Measurements from ENCODE around the gene UROC1.

UROC1 gene

GRCh38 chr3:126512916-126513650 is 4.5 kb downstream of the UROC1 start:
- TF ChIP-seq, protein P1, sequence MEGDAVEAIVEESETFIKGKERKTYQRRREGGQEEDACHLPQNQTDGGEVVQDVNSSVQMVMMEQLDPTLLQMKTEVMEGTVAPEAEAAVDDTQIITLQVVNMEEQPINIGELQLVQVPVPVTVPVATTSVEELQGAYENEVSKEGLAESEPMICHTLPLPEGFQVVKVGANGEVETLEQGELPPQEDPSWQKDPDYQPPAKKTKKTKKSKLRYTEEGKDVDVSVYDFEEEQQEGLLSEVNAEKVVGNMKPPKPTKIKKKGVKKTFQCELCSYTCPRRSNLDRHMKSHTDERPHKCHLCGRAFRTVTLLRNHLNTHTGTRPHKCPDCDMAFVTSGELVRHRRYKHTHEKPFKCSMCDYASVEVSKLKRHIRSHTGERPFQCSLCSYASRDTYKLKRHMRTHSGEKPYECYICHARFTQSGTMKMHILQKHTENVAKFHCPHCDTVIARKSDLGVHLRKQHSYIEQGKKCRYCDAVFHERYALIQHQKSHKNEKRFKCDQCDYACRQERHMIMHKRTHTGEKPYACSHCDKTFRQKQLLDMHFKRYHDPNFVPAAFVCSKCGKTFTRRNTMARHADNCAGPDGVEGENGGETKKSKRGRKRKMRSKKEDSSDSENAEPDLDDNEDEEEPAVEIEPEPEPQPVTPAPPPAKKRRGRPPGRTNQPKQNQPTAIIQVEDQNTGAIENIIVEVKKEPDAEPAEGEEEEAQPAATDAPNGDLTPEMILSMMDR (conservative IDR thresholded peaks at IDR 0.05; ENCODE audit: low read length): no peak
- TF ChIP-seq EZH2phosphoT487 (IDR thresholded peaks at IDR 0.05; ENCODE audit: borderline replicate concordance): no peak
- Histone ChIP-seq H3K9ac (ENCODE audit: low read depth, low read length, poor library complexity, severe bottlenecking) (no peak overlapping the region), H3K9me3 (ENCODE audit: insufficient read depth, low read depth, low read length) (no peaks in the 10 kb centered on the region), H4K20me1 (ENCODE audit: insufficient read depth, low read length, poor library complexity, severe bottlenecking) (no peaks in the 10 kb centered on the region), H2AFZ (ENCODE audit: low read length) (no peak overlapping the region), H3K4me2 (ENCODE audit: low read depth, low read length, poor library complexity, severe bottlenecking) (no peak overlapping the region), H3K27me3 (ENCODE audit: insufficient read depth, low read length, poor library complexity, severe bottlenecking) (no peaks in the 10 kb centered on the region), H3K4me1 (ENCODE audit: insufficient read depth, low read length, poor library complexity, severe bottlenecking) (peaks cover 16% of the 10 kb centered on the region), H3F3A (ENCODE audit: low read depth) (no peaks in the 10 kb centered on the region), H3K36me3 (ENCODE audit: insufficient read depth, low read length) (no peaks in the 10 kb centered on the region), H3K4me3 (ENCODE audit: low read length, poor library complexity, severe bottlenecking) (no peak overlapping the region), H3K9me2 (replicated peaks; ENCODE audit: low read depth, low read length) (no peaks in the 10 kb centered on the region), H3K79me2 (ENCODE audit: insufficient read depth, low read length) (no peaks in the 10 kb centered on the region)

- no peaks in the 10 kb centered on the region for H3K9me3 ChIP-seq (ENCODE audit: insufficient read depth, low read depth, low read length)
- no peak overlapping the region for H3K4me3 ChIP-seq (ENCODE audit: low read length, poor library complexity, severe bottlenecking)
- no peaks in the 10 kb centered on the region for H3K9me2 ChIP-seq (replicated peaks; ENCODE audit: low read depth, low read length)
- no peak for TF ChIP-seq EZH2phosphoT487 (IDR thresholded peaks at IDR 0.05; ENCODE audit: borderline replicate concordance)
- TF ChIP-seq, protein P1 (conservative IDR thresholded peaks at IDR 0.05; ENCODE audit: low read length): no peak
- no peaks in the 10 kb centered on the region for H3K36me3 ChIP-seq (ENCODE audit: insufficient read depth, low read length)
- no peak overlapping the region for H3K4me2 ChIP-seq (ENCODE audit: low read depth, low read length, poor library complexity, severe bottlenecking)
- peaks cover 14% of the 10 kb centered on the region for H3K4me1 ChIP-seq (ENCODE audit: insufficient read depth, low read length, poor library complexity, severe bottlenecking)
- H3F3A ChIP-seq (ENCODE audit: low read depth): no peaks in the 10 kb centered on the region
- no peaks in the 10 kb centered on the region for H3K79me2 ChIP-seq (ENCODE audit: insufficient read depth, low read length)
- H3K27me3 ChIP-seq (ENCODE audit: insufficient read depth, low read length, poor library complexity, severe bottlenecking): no peaks in the 10 kb centered on the region
- no peak overlapping the region for H3K9ac ChIP-seq (ENCODE audit: low read depth, low read length, poor library complexity, severe bottlenecking)
- H2AFZ ChIP-seq (ENCODE audit: low read length): no peak overlapping the region
- no peaks in the 10 kb centered on the region for H4K20me1 ChIP-seq (ENCODE audit: insufficient read depth, low read length, poor library complexity, severe bottlenecking)
Observed at GRCh38 chr3:126512026-126512425, 5.5 kb downstream of the UROC1 start.

GRCh38 chr3:126511291-126511690 is 6.3 kb downstream of the UROC1 start:
- Histone ChIP-seq H3K4me3 (ENCODE audit: low read length, poor library complexity, severe bottlenecking) (no peak overlapping the region), H3K4me1 (ENCODE audit: insufficient read depth, low read length, poor library complexity, severe bottlenecking) (peaks cover 14% of the 10 kb centered on the region), H3K79me2 (ENCODE audit: insufficient read depth, low read length) (no peaks in the 10 kb centered on the region), H2AFZ (ENCODE audit: low read length) (no peak overlapping the region), H3K27me3 (ENCODE audit: insufficient read depth, low read length, poor library complexity, severe bottlenecking) (no peaks in the 10 kb centered on the region), H4K20me1 (ENCODE audit: insufficient read depth, low read length, poor library complexity, severe bottlenecking) (no peaks in the 10 kb centered on the region), H3K9ac (ENCODE audit: low read depth, low read length, poor library complexity, severe bottlenecking) (no peak overlapping the region), H3F3A (ENCODE audit: low read depth) (no peaks in the 10 kb centered on the region), H3K9me3 (ENCODE audit: insufficient read depth, low read depth, low read length) (no peaks in the 10 kb centered on the region), H3K9me2 (replicated peaks; ENCODE audit: low read depth, low read length) (no peaks in the 10 kb centered on the region), H3K36me3 (ENCODE audit: insufficient read depth, low read length) (no peaks in the 10 kb centered on the region), H3K4me2 (ENCODE audit: low read depth, low read length, poor library complexity, severe bottlenecking) (no peak overlapping the region)
- TF ChIP-seq EZH2phosphoT487 (IDR thresholded peaks at IDR 0.05; ENCODE audit: borderline replicate concordance): no peak
- TF ChIP-seq, protein P1 (conservative IDR thresholded peaks at IDR 0.05; ENCODE audit: low read length): no peak

Measured in Loucy (cell line).